Stimulated activated naive CD8-positive, alpha-beta T cell treated with anti-CD3 and anti-CD28 coated beads, Interleukin-15, Interleukin-2, amounts not matched to agents 100 ng/mL and 50 ng/mL, for 24 hours (primary cell): ENCODE measurements around the gene MMP15.

ENCODE experiments used
- H3K27ac Mint-ChIP-seq: one replicate; pipeline ENCODE4 v1.8.0; 2021; ENCODE audit warnings: mild to moderate bottlenecking, mixed read lengths
- H3K27me3 Mint-ChIP-seq: one replicate; pipeline ENCODE4 v1.8.0; 2021; ENCODE audit warnings: mixed read lengths
- H3K36me3 Mint-ChIP-seq: one replicate; pipeline ENCODE4 v1.8.0; 2021; ENCODE audit warnings: low read depth, mixed read lengths
- H3K4me1 Mint-ChIP-seq: one replicate; pipeline ENCODE4 v1.8.0; 2021; ENCODE audit warnings: low read depth, mixed read lengths
- H3K4me3 Mint-ChIP-seq: one replicate; pipeline ENCODE4 v1.8.0; 2021; ENCODE audit warnings: mild to moderate bottlenecking, mixed read lengths
- H3K9me3 Mint-ChIP-seq: one replicate; pipeline ENCODE4 v1.8.0; 2021; ENCODE audit warnings: mixed read lengths

Gene MMP15

DNA sequence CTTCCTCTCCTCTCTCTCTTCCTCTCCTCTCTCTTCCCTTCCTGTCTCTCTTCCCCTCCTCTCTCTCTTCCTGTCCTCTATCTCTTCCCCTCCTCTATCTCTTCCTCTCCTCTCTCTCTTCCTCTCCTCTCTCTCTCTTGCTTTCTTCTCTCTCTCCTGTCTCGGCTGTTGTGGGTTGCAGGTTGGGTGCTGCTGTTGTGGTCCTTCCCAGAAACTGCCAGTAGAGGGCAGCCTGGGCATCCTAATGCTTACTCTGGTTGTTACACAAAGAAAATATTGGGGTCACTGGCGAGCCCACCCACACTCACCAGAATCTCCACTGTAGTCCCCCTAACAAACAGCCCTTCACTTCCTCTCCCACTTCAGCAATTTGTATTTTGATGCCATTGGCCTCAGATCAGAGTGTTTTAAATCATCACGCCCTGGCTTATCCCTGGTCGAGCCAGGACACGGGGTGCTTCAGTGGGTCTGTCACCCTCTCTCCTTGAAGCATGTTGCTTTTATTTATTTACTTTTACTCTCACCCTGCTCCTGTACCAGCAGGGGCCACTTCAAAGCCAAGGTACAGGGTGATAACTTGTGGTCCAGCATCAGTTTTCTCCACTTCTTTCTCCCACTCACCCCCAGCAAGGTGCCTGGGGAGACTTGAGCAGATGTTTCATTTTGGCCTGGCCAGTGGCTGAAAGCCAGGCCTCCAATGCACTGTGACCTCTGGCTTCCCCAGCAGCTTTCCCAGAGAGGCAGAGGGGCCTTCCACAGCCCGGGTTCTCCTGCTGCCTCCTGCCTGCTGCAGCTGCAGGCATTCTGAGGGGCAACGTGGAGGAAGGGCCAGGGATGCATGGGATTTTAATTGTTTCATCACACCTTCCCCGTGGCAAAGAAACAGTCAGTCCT lies 4.7 kb upstream of the MMP15 start:
- H3K27ac Mint-ChIP-seq, result peak overlapping the region; percentile 72

DNA sequence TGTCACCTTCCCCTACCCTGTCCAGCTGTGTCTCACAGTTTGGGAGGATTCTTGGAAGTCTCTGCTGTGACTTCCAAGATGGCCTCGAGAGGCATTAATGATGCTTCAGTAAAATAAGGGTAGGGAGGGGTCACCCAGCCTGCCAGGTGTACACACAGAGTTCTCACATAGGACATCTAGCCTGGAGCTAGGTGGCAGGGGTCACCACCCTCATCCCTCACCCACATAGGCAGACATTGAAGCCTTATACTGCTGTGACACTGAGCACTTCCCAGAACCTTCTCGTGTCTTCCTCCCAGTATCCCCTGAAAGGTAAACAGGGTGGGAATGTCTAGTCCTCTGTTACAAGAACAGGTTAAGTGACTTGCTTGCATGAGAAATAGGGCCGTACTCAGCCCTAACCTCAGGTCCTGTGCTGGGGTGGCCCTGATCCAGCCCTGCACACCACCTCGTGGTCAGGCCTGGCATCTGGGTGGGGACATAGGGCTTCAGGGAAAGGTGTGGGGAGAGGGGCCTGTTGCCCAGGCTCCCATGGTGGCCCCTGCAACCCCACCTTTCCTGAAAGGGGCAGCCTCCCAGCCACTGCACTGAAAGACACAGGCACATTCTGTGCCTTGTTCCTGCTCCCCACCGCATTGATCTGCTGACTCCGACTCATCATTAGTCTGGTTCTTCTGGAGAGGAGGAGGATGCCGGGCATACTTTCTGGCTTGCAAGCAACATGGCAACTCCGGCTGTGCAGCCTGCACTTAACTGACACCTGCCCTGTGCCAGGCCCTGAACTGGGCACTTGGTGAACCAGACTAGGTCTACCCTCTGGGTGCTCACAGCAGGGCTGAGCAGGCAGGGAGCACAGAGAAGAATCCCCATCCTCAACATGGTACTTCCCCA lies 3.6 kb upstream of the MMP15 start:
- Mint-ChIP-seq H3K36me3 (no peaks in the 10 kb centered on the region), H3K27ac (no peak overlapping the region), H3K4me1 (peaks cover 14% of the 10 kb centered on the region), H3K27me3 (peaks cover 9% of the 10 kb centered on the region), H3K4me3 (no peak overlapping the region), H3K9me3 (no peaks in the 10 kb centered on the region)

More for the DNA sequence above, 4.7 kb upstream of the MMP15 start:
- H3K36me3 Mint-ChIP-seq, result no peaks in the 10 kb centered on the region
- H3K27me3 Mint-ChIP-seq, result peaks cover 9% of the 10 kb centered on the region
- H3K4me1 Mint-ChIP-seq, result peaks cover 14% of the 10 kb centered on the region
- H3K9me3 Mint-ChIP-seq, result no peaks in the 10 kb centered on the region
- no peak overlapping the region for H3K4me3 Mint-ChIP-seq

DNA sequence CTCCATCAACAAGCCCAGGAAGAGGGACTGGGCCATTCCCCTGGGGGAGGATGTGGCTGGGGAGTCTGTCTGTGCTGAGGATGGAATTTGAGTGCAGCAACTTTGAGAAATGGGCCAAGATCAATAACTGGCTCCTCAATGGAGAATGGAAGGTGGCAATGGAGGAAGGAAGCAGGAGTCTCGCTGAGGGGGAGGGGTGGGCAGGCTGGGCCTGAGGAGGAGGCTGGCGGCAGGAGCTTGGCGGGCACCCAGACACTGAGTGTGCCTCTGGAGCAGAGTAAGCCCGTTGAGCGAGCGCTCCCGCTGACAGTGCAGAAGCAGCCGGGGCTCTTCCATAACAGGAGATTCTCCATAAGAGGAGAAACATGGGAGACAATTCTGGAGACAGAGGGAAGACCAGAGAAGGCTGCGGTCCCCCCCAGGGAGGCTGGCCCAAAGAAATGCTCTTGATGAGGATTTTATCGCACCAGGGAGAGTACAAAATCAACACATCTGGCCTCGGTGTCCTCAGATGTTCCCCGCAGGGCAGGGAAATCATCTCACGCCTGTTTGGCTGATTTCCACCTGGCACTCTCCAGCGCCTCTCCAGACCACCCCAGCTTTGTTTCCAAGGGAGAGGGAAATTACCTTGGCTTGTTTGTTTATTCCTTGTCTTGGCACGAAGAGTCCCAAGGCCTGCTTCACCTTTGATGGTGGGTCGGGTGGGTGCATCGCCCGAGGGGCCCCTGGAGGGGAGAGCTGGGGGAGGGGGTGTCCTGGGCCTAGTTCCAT lies 2.8 kb upstream of the MMP15 start:
- H3K36me3 Mint-ChIP-seq, result no peaks in the 10 kb centered on the region
- H3K4me1 Mint-ChIP-seq, result peaks cover 14% of the 10 kb centered on the region
- no peak overlapping the region for H3K4me3 Mint-ChIP-seq
- peaks cover 9% of the 10 kb centered on the region for H3K27me3 Mint-ChIP-seq
- no peaks in the 10 kb centered on the region for H3K9me3 Mint-ChIP-seq
- H3K27ac Mint-ChIP-seq, result no peak overlapping the region

DNA sequence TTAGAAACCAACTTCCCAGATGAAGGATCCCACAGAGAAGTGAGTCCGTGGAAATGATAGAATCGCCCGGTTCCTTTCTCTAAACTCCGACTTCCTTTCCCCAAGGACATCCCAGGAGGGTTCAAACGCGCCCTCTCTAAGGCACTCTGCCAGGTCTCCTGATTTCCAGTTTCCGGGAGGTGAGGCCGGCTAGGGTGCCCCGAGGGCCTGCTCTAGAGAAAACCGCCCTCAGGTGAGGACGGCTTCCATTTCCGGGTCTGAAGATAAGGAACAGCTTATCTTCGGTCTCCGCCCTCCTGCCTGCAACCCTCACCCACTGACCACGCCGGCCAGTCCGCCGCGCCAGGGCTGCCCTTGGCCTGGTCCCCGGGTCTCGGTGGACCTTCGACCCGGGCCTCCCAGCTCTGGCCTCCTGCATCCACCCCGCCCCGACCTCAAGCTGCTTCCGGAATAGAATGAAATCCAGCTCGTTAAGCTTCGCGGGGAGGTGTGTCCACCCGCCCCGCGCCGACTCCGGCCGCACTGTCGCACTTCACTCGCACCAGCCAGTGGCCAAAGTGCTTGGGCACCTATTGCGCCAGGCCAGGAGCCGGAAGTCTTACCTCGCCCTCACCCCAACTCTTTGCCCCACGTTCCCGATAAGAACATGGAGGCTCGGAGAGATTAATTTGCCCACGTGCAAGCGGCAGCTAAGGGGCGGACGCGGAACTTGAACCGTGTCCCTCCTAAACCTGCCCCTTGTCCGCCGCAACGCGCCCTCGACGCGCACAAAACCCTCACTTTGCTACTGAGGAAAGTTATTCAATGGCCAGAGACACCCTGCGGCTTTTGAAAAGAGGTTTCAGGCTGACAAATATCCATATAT lies 836 bp upstream of the MMP15 start:
- peak overlapping the region; percentile 80 for H3K4me3 Mint-ChIP-seq
- H3K36me3 Mint-ChIP-seq, result no peaks in the 10 kb centered on the region
- H3K4me1 Mint-ChIP-seq, result peaks cover 14% of the 10 kb centered on the region
- peaks cover 23% of the 10 kb centered on the region for H3K27me3 Mint-ChIP-seq
- H3K9me3 Mint-ChIP-seq, result no peaks in the 10 kb centered on the region
- H3K27ac Mint-ChIP-seq, result peak overlapping the region; percentile 63

DNA sequence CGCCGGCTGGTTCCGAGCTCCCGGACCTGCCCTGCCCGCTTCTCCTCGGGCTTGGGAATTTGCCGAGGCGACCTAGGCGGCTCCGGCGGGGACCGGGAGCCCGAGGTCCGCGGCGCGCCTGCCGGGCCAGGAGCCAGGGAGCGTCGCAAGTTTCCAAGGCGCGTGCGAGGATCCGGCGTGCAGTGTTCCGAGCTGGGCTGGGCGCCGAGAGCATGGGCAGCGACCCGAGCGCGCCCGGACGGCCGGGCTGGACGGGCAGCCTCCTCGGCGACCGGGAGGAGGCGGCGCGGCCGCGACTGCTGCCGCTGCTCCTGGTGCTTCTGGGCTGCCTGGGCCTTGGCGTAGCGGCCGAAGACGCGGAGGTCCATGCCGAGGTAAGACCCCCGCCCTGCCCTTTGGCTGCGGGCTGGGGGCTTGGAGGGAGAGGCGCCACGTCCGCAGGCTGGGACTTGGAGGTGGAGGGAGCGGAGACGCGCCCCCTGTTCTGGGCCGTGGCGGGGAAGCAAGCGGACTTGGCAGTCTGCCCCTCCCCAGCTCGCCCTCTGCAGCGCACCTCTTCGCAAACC lies 668 bp downstream of the MMP15 start:
- H3K36me3 Mint-ChIP-seq, result no peaks in the 10 kb centered on the region
- peaks cover 8% of the 10 kb centered on the region for H3K4me1 Mint-ChIP-seq
- H3K4me3 Mint-ChIP-seq, result peak overlapping the region; percentile 37
- H3K27me3 Mint-ChIP-seq, result peaks cover 26% of the 10 kb centered on the region
- no peaks in the 10 kb centered on the region for H3K9me3 Mint-ChIP-seq
- H3K27ac Mint-ChIP-seq, result no peak overlapping the region

DNA sequence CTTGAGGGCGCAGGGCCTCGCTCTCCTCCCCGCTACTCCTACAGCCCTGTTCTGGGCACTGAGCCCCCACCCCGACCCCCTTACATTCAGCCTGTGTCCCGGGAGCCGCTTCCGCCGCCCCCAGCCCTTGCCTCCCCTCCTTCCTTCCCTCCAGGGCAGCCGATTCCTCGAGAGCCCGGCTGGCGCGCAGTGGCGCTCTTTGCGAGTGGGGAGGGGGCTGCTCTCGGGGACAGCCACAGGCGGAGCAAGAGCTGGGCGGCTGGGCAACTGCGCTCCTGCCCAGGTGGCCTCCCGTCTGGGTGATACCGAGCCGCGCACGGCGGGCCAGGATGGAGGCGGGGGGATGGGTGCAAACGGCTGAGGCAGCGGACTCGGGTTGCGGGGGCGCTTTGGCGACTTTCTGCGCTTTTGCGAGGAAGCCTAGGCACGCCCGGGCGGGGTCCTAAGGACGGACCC lies 1.2 kb downstream of the MMP15 start:
- peaks cover 26% of the 10 kb centered on the region for H3K27me3 Mint-ChIP-seq
- H3K4me1 Mint-ChIP-seq, result peaks cover 8% of the 10 kb centered on the region
- no peaks in the 10 kb centered on the region for H3K9me3 Mint-ChIP-seq

DNA sequence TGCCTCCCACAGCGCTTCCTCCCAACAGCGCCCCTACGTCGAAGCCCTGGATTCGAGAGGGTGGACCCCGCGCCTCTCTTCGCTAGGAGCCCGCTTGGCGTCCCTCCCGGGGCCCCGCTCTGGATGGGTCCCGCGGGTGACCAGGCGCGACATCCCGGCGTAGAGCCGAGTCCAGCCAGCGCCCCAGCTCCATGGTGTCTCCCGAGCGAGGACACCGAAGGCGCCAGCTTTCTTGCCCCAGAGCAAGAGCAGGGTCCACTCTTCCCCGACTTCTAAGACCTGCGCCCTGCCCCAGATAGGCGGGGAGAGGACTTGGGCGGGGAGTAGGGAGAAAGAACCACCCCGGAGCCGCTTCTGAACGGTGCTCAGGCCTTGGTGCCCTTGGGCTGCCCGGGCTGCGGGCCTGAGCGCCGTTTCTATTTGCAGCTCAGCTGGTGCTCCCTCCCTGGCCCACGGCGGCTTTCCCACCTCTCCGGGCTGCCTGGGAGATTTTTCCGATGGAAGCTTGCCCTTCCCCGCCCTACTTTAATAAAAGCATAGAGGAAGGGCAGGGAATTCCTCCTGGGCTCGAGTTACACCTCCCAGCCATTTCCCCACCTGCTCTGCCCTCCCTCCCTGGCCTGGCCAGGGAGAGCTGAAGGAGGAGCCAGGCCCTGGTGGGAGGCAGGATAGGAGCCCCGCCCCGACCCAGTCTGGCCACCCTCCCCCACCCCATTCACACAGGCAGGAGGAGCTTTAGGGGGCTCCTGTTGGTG lies 1.8 kb downstream of the MMP15 start:
- no peaks in the 10 kb centered on the region for H3K9me3 Mint-ChIP-seq
- peaks cover 26% of the 10 kb centered on the region for H3K27me3 Mint-ChIP-seq
- no peak overlapping the region for H3K4me3 Mint-ChIP-seq

More for the DNA sequence above, 1.2 kb downstream of the MMP15 start:
- no peaks in the 10 kb centered on the region for H3K36me3 Mint-ChIP-seq
- no peak overlapping the region for H3K27ac Mint-ChIP-seq
- peak overlapping the region; percentile 37 for H3K4me3 Mint-ChIP-seq

DNA sequence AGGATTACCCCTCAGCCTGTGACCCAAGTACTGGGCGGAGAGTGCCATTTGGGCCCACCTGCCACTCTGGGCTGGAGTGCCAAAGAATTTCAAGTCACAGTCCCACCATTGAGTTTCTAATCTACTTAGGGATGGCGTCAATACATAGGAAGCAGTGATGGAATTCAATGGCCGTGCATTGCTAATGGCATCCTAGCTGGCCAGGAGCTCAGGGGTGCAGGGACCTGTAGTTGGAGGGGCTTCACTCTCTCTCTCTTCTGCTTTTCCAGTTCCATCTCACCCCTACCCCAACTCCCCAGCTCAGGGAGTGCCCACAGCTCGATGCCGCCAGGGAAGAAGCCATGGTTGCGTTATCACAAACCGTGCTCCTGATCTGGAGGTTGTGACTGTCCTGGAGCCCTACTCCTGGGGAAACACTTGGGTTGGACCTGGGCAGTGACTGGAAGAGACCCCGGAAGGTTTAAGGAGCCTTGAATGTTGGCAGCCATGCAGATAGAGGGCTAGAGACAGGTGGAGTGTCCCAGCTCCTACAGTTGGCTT lies 2.4 kb downstream of the MMP15 start:
- no peak overlapping the region for H3K27ac Mint-ChIP-seq
- no peaks in the 10 kb centered on the region for H3K36me3 Mint-ChIP-seq
- H3K27me3 Mint-ChIP-seq, result peaks cover 26% of the 10 kb centered on the region
- no peaks in the 10 kb centered on the region for H3K9me3 Mint-ChIP-seq
- H3K4me3 Mint-ChIP-seq, result no peak overlapping the region
- H3K4me1 Mint-ChIP-seq, result peaks cover 8% of the 10 kb centered on the region

More for the DNA sequence above, 1.8 kb downstream of the MMP15 start:
- H3K4me1 Mint-ChIP-seq, result peaks cover 8% of the 10 kb centered on the region
- H3K36me3 Mint-ChIP-seq, result no peaks in the 10 kb centered on the region
- H3K27ac Mint-ChIP-seq, result no peak overlapping the region

DNA sequence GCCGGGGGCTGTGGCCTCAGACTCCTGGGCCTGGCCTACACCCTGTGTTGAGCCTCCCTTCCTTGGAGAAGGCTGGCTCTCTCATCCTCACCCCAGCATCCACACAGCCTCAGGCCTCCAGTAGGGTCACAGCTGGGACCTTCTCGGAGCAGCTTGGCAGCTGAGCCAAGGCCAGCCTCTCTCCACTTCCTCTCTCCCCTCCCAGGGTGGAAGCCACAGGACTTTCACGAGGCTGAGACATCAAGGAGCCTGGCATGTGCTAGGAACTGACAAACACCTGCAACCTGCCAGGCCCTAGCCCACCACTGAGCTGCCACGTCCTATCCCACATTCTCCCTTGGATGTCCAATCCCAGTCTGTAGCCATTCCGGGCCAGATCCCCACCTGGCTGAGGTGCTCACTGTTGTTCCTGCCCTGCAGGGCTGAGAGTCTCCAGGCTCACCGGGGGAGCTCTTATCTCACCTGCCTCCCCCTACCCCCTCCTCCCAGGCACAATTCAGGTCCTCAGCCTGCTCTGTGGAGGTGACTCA lies 3.1 kb downstream of the MMP15 start:
- no peak overlapping the region for H3K27ac Mint-ChIP-seq
- peaks cover 8% of the 10 kb centered on the region for H3K4me1 Mint-ChIP-seq
- peaks cover 26% of the 10 kb centered on the region for H3K27me3 Mint-ChIP-seq
- H3K36me3 Mint-ChIP-seq, result no peaks in the 10 kb centered on the region
- no peak overlapping the region for H3K4me3 Mint-ChIP-seq
- H3K9me3 Mint-ChIP-seq, result no peaks in the 10 kb centered on the region

DNA sequence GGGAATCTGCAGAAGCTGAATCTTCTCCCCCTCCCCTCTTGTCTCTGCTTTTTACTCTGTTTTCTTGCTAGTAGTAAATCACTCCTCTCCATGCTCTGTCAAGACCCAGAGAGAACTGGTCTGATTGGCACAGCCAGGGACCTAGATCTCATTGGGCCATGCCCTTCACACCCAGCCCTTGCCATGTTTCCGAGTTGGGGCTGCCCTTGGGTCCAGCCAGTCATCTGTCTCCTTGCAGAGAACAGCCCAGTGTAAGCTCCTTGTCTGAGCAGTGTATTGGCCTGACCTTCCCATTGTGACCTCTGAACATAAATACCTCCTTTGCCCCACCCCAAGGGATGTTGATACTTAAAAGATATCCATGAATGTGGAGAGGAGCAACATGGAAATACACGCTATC lies 3.9 kb downstream of the MMP15 start:
- H3K27ac Mint-ChIP-seq, result no peak overlapping the region
- no peaks in the 10 kb centered on the region for H3K36me3 Mint-ChIP-seq
- H3K27me3 Mint-ChIP-seq, result peaks cover 24% of the 10 kb centered on the region
- peaks cover 8% of the 10 kb centered on the region for H3K4me1 Mint-ChIP-seq
- no peak overlapping the region for H3K4me3 Mint-ChIP-seq
- H3K9me3 Mint-ChIP-seq, result no peaks in the 10 kb centered on the region

DNA sequence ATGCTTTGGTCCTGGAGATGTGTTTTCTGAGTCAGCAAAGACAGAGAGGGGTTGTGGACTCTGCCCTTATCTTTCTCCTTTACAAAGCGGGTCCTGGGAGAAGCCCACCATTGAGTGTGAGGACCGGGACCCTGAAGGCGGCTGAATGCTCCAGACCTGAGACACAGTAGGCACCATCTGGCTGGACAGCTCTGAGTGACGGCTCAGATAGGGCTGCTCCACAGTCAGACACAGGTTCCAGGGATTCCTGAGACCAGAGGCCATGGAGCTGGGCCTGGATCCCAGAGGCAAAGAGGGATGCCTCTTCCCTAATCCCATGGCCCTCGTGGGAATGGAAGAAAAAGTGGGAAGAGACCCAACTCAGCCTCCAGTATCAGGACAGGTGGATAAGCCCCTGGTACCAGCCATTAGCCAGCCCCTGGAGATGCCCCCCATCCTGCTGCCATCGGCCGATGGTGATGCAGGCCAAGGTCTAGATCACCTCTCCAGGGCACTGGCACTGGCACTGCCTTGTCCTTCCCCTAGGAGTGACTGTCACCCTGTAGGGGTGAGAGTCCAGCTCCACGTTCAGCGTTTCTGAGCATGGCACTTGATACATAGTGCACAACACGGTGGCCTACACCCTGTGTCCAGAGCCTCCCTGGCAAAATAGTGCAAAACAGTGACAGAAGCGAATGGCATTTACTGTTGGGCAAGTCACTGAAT lies 4.7 kb downstream of the MMP15 start:
- Mint-ChIP-seq H3K27ac (no peak overlapping the region), H3K36me3 (no peaks in the 10 kb centered on the region), H3K27me3 (peaks cover 17% of the 10 kb centered on the region), H3K4me3 (no peak overlapping the region), H3K9me3 (no peaks in the 10 kb centered on the region), H3K4me1 (no peaks in the 10 kb centered on the region)
